ENCODE measurements around the gene PNKD. TPM values are rescaled to one million over a fixed set of nuclear protein-coding genes. Genes with fewer than 3 reads are reported as not detected.

The PNKD gene
- total and polyA plus RNA-seq, 10 of the 15 experiments (the other 5 are each of a cell fraction or from before 2014, with no cell fraction given): 27.2 to 106 (median 61.3) TPM

- TF ChIP-seq IKZF1 (conservative IDR thresholded peaks at IDR 0.05): peak; percentile 45; the same call in 1 of the 2 replicates
- no peak for TF ChIP-seq RFX5 (IDR thresholded peaks at IDR 0.05; ENCODE audit: low read depth, low read length)
- no peak for TF ChIP-seq HSF1 (IDR thresholded peaks at IDR 0.05; ENCODE audit: low read depth, low read length)
- no peak for TF ChIP-seq FOXM1 (IDR thresholded peaks at IDR 0.05; ENCODE audit: low read depth, low read length)
- TF ChIP-seq MTA3 (IDR thresholded peaks at IDR 0.05; ENCODE audit: borderline replicate concordance, low read length): no peak
- no peak for TF ChIP-seq STAT1 (conservative IDR thresholded peaks at IDR 0.05)
- TF ChIP-seq PBX3 (IDR thresholded peaks at IDR 0.05; ENCODE audit: insufficient replicate concordance, low read depth, low read length): no peak
- no peak for TF ChIP-seq RUNX3 (IDR thresholded peaks at IDR 0.05; ENCODE audit: low read length)
- no peak for TF ChIP-seq ELK1 (IDR thresholded peaks at IDR 0.05; ENCODE audit: low read depth, low read length)
- peak; percentile 60 for TF ChIP-seq ZNF687 (IDR thresholded peaks at IDR 0.05)
- TF ChIP-seq DPF2 (IDR thresholded peaks at IDR 0.05): peak; percentile 46; the same call in 1 of the 2 replicates
- no peak for TF ChIP-seq ZNF592 (IDR thresholded peaks at IDR 0.05)
- TF ChIP-seq ZZZ3 (IDR thresholded peaks at IDR 0.05; ENCODE audit: control insufficient read depth, insufficient read length, low read depth): no peak
- TF ChIP-seq MLLT1 (IDR thresholded peaks at IDR 0.05): no peak
- no peak for TF ChIP-seq TAF1 (IDR thresholded peaks at IDR 0.05; ENCODE audit: borderline replicate concordance, low read depth, low read length)
These were observed 13.9 kb downstream of the PNKD start (continued) for GRCh38 chr2:218284106-218284811.
